ENCODE measurements around the gene SFRP5.

Gene SFRP5

GRCh38 chr10:97805096-97805884 lies 33.5 kb upstream of the SFRP5 start:
- no peak for DNase-seq (ENCODE audit: low read depth)
- Histone ChIP-seq H3K4me1 (ENCODE audit: control insufficient read depth, insufficient read depth, low read length) (peaks cover 18% of the 10 kb centered on the region), H3K9me3 (ENCODE audit: control insufficient read depth, low read length) (no peaks in the 10 kb centered on the region), H3K9ac (ENCODE audit: low read length) (no peak overlapping the region), H3K27me3 (replicated peaks; ENCODE audit: control insufficient read depth, insufficient read depth, low read length) (peaks cover 35% of the 10 kb centered on the region), H3K4me3 (ENCODE audit: low read length) (no peak overlapping the region), H3K36me3 (ENCODE audit: control insufficient read depth, insufficient read depth, low read length, severe bottlenecking) (no peaks in the 10 kb centered on the region)

GRCh38 chr10:97801422-97801821 lies 29.6 kb upstream of the SFRP5 start:
- Histone ChIP-seq H3K9ac (ENCODE audit: low read length) (no peak overlapping the region), H3K4me3 (ENCODE audit: low read length) (no peak overlapping the region), H3K27me3 (replicated peaks; ENCODE audit: control insufficient read depth, insufficient read depth, low read length) (peaks cover 44% of the 10 kb centered on the region), H3K36me3 (ENCODE audit: control insufficient read depth, insufficient read depth, low read length, severe bottlenecking) (no peaks in the 10 kb centered on the region), H3K9me3 (ENCODE audit: control insufficient read depth, low read length) (peaks cover 25% of the 10 kb centered on the region), H3K4me1 (ENCODE audit: control insufficient read depth, insufficient read depth, low read length) (peaks cover 14% of the 10 kb centered on the region)
- no peak for DNase-seq (ENCODE audit: low read depth)

- Histone ChIP-seq H3K27me3 (replicated peaks; ENCODE audit: control insufficient read depth, insufficient read depth, low read length) (peaks cover 49% of the 10 kb centered on the region), H3K9ac (ENCODE audit: low read length) (no peak overlapping the region), H3K9me3 (ENCODE audit: control insufficient read depth, low read length) (peaks cover 25% of the 10 kb centered on the region), H3K4me3 (ENCODE audit: low read length) (no peak overlapping the region), H3K36me3 (ENCODE audit: control insufficient read depth, insufficient read depth, low read length, severe bottlenecking) (no peaks in the 10 kb centered on the region), H3K4me1 (ENCODE audit: control insufficient read depth, insufficient read depth, low read length) (peaks cover 8% of the 10 kb centered on the region)
- DNase-seq (ENCODE audit: low read depth), result no peak
These were observed 28.7 kb upstream of the SFRP5 start for GRCh38 chr10:97800474-97800873.

- no peak for DNase-seq (ENCODE audit: low read depth)
- H3K4me1 ChIP-seq (ENCODE audit: control insufficient read depth, insufficient read depth, low read length), result no peaks in the 10 kb centered on the region
- H3K9ac ChIP-seq (ENCODE audit: low read length), result no peak overlapping the region
- H3K36me3 ChIP-seq (ENCODE audit: control insufficient read depth, insufficient read depth, low read length, severe bottlenecking), result no peaks in the 10 kb centered on the region
- no peak overlapping the region for H3K4me3 ChIP-seq (ENCODE audit: low read length)
- H3K27me3 ChIP-seq (replicated peaks; ENCODE audit: control insufficient read depth, insufficient read depth, low read length), result peaks cover 56% of the 10 kb centered on the region
- H3K9me3 ChIP-seq (ENCODE audit: control insufficient read depth, low read length), result peaks cover 25% of the 10 kb centered on the region
These were observed 27.3 kb upstream of the SFRP5 start for GRCh38 chr10:97798958-97799610.

GRCh38 chr10:97796651-97797050 lies 24.9 kb upstream of the SFRP5 start:
- Histone ChIP-seq H3K9me3 (ENCODE audit: control insufficient read depth, low read length) (peaks cover 25% of the 10 kb centered on the region), H3K4me3 (ENCODE audit: low read length) (no peak overlapping the region), H3K36me3 (ENCODE audit: control insufficient read depth, insufficient read depth, low read length, severe bottlenecking) (no peaks in the 10 kb centered on the region), H3K9ac (ENCODE audit: low read length) (no peak overlapping the region), H3K4me1 (ENCODE audit: control insufficient read depth, insufficient read depth, low read length) (no peaks in the 10 kb centered on the region), H3K27me3 (replicated peaks; ENCODE audit: control insufficient read depth, insufficient read depth, low read length) (peaks cover 51% of the 10 kb centered on the region)
- DNase-seq (ENCODE audit: low read depth), result no peak

GRCh38 chr10:97795886-97796285 lies 24.1 kb upstream of the SFRP5 start:
- no peak overlapping the region for H3K9ac ChIP-seq (ENCODE audit: low read length)
- H3K9me3 ChIP-seq (ENCODE audit: control insufficient read depth, low read length), result peaks cover 25% of the 10 kb centered on the region
- no peak overlapping the region for H3K4me3 ChIP-seq (ENCODE audit: low read length)
- H3K36me3 ChIP-seq (ENCODE audit: control insufficient read depth, insufficient read depth, low read length, severe bottlenecking), result no peaks in the 10 kb centered on the region
- H3K27me3 ChIP-seq (replicated peaks; ENCODE audit: control insufficient read depth, insufficient read depth, low read length), result peaks cover 57% of the 10 kb centered on the region
- H3K4me1 ChIP-seq (ENCODE audit: control insufficient read depth, insufficient read depth, low read length), result no peaks in the 10 kb centered on the region
- no peak for DNase-seq (ENCODE audit: low read depth)

- no peak overlapping the region for H3K9ac ChIP-seq (ENCODE audit: low read length)
- H3K4me1 ChIP-seq (ENCODE audit: control insufficient read depth, insufficient read depth, low read length), result no peaks in the 10 kb centered on the region
- H3K9me3 ChIP-seq (ENCODE audit: control insufficient read depth, low read length), result no peaks in the 10 kb centered on the region
- peaks cover 67% of the 10 kb centered on the region for H3K27me3 ChIP-seq (replicated peaks; ENCODE audit: control insufficient read depth, insufficient read depth, low read length)
- no peaks in the 10 kb centered on the region for H3K36me3 ChIP-seq (ENCODE audit: control insufficient read depth, insufficient read depth, low read length, severe bottlenecking)
- DNase-seq (ENCODE audit: low read depth), result peak; percentile 83
- H3K4me3 ChIP-seq (ENCODE audit: low read length), result no peak overlapping the region
These were observed 20.3 kb upstream of the SFRP5 start for GRCh38 chr10:97791824-97792721.

GRCh38 chr10:97789770-97790397 lies 18.1 kb upstream of the SFRP5 start:
- H3K4me1 ChIP-seq (ENCODE audit: control insufficient read depth, insufficient read depth, low read length), result no peaks in the 10 kb centered on the region

GRCh38 chr10:97788552-97789442 lies 17.0 kb upstream of the SFRP5 start:
- no peaks in the 10 kb centered on the region for H3K4me1 ChIP-seq (ENCODE audit: control insufficient read depth, insufficient read depth, low read length)
- H3K4me3 ChIP-seq (ENCODE audit: low read length), result no peak overlapping the region
- H3K27me3 ChIP-seq (replicated peaks; ENCODE audit: control insufficient read depth, insufficient read depth, low read length), result peaks cover 60% of the 10 kb centered on the region
- H3K36me3 ChIP-seq (ENCODE audit: control insufficient read depth, insufficient read depth, low read length, severe bottlenecking), result no peaks in the 10 kb centered on the region
- no peaks in the 10 kb centered on the region for H3K9me3 ChIP-seq (ENCODE audit: control insufficient read depth, low read length)
- no peak overlapping the region for H3K9ac ChIP-seq (ENCODE audit: low read length)
- DNase-seq (ENCODE audit: low read depth), result no peak

More at GRCh38 chr10:97789770-97790397, 18.1 kb upstream of the SFRP5 start:
- no peak overlapping the region for H3K4me3 ChIP-seq (ENCODE audit: low read length)
- H3K27me3 ChIP-seq (replicated peaks; ENCODE audit: control insufficient read depth, insufficient read depth, low read length), result peaks cover 61% of the 10 kb centered on the region
- no peaks in the 10 kb centered on the region for H3K36me3 ChIP-seq (ENCODE audit: control insufficient read depth, insufficient read depth, low read length, severe bottlenecking)
- DNase-seq (ENCODE audit: low read depth), result no peak
- H3K9ac ChIP-seq (ENCODE audit: low read length), result no peak overlapping the region
- no peaks in the 10 kb centered on the region for H3K9me3 ChIP-seq (ENCODE audit: control insufficient read depth, low read length)

- no peak overlapping the region for H3K4me3 ChIP-seq (ENCODE audit: low read length)
- no peaks in the 10 kb centered on the region for H3K36me3 ChIP-seq (ENCODE audit: control insufficient read depth, insufficient read depth, low read length, severe bottlenecking)
- no peaks in the 10 kb centered on the region for H3K9me3 ChIP-seq (ENCODE audit: control insufficient read depth, low read length)
- peaks cover 52% of the 10 kb centered on the region for H3K27me3 ChIP-seq (replicated peaks; ENCODE audit: control insufficient read depth, insufficient read depth, low read length)
- H3K9ac ChIP-seq (ENCODE audit: low read length), result no peak overlapping the region
- DNase-seq (ENCODE audit: low read depth), result no peak
- H3K4me1 ChIP-seq (ENCODE audit: control insufficient read depth, insufficient read depth, low read length), result peaks cover 7% of the 10 kb centered on the region
These were observed 13.9 kb upstream of the SFRP5 start for GRCh38 chr10:97785731-97786130.

Data from adipocyte (in vitro differentiated cells).